K562 (cell line): Measurements from ENCODE around the gene EPB42.

ENCODE experiments used
- AFF4 ChIP-seq: sonication (generic); formaldehyde crosslinking; IDR thresholded peaks from 2 replicates; pipeline ENCODE4 v1.8.0; 2023; ENCODE audit warnings: mild to moderate bottlenecking, missing genetic modification reagents
- CTCF ChIP-seq, 3 experiments: IDR thresholded peaks in 2 of 3; conservative IDR thresholded peaks in 1 of 3; 2 replicates each; pipeline ENCODE4 v1.5.1; 2011 to 2012; ENCODE audit warnings: low read length in 3 of 3, mild to moderate bottlenecking in 3 of 3, control low read depth in 2 of 3, improper control_type of control experiment in 1 of 3, inconsistent platforms in 1 of 3, low read depth in 1 of 3, mixed read lengths in 1 of 3, moderate library complexity in 1 of 3; ENCODE audit not compliant: insufficient read depth in 2 of 3
- ELF1 ChIP-seq: fragments of 200-800 bp; sonication (Bioruptor generic); IDR thresholded peaks from 2 replicates; pipeline ENCODE4 v1.6.1; 2016; ENCODE audit warnings: missing genetic modification characterization, missing compliant biosample characterization
- HMGXB4 ChIP-seq: sonication (generic); formaldehyde crosslinking; IDR thresholded peaks from 2 replicates; pipeline ENCODE4 v1.8.1; 2023; ENCODE audit warnings: mild to moderate bottlenecking, missing genetic modification reagents
- MAFK ChIP-seq: IDR thresholded peaks from 2 replicates; pipeline ENCODE4 v1.6.1; 2011; ENCODE audit warnings: low read length, improper control_type of control experiment
- NCOA4 ChIP-seq: fragments of 450-650 bp; IDR thresholded peaks from 2 replicates; pipeline ENCODE4 v1.6.1; 2018; ENCODE audit warnings: mild to moderate bottlenecking; ENCODE audit not compliant: partially characterized antibody
- XRCC3 ChIP-seq: fragments of 450-650 bp; IDR thresholded peaks from 2 replicates; pipeline ENCODE4 v1.6.1; 2017; ENCODE audit warnings: mild to moderate bottlenecking, moderate library complexity

- TF ChIP-seq AFF4 (CRISPR knock-in tag) (no peak), XRCC3 (no peak), CTCF (IDR thresholded peaks at IDR 0.05 in 2 of 3, conservative IDR thresholded peaks at IDR 0.05 in 1 of 3; ENCODE audit: insufficient read depth in 2 of 3, low read depth in 1 of 3, low read length in 3 of 3) (no peak), NCOA4 (no peak), HMGXB4 (CRISPR knock-in tag) (no peak), ELF1 (tag) (no peak), MAFK (no peak)
These were observed 20.8 kb downstream of the EPB42 start for GRCh38 chr15:43199945-43200488.
